Esophagus squamous epithelium (tissue), 4 donors: ENCODE data around the gene WWC1.

Experiments used
- CTCF ChIP-seq, 6 experiments: fragments of 450-650 bp in 4 of 6; fragments of 200-600 bp in 2 of 6; sonication (generic) in 2 of 6; IDR thresholded peaks; one replicate each; pipeline ENCODE4 v1.5.1; 2016 to 2019; ENCODE audit warnings: antibody characterized with exemption in 6 of 6, mild to moderate bottlenecking in 4 of 6, moderate library complexity in 4 of 6
- POLR2A ChIP-seq, 4 donors: fragments of 450-650 bp; IDR thresholded peaks; one replicate each; pipeline ENCODE4 v1.6.1; 2017; ENCODE audit warnings: antibody characterized with exemption in 4 of 4, mild to moderate bottlenecking in 4 of 4, moderate library complexity in 3 of 4

DNA sequence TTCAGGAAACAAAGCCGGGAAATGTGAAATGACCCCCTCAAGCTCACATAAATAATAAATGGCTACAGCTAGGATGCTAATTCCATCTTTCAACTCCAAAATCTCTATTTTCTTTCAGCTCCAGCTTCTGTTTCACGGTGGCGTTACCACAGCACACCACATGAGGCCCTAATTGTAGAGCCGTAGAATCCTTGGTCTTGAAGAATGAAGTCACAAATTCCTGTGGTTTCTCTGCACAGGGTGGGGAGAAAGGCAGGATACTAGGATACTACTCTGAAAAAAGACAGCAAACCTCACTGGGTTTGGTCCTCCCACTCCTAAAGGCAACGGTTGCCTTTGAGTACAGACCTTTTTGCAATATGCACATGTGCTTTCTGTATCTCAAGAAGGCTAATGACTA lies 180.9 kb downstream of the WWC1 start:
- TF ChIP-seq CTCF (IDR thresholded peaks at IDR 0.05) (no peak), POLR2A (IDR thresholded peaks at IDR 0.05) (no peak)
